HCT116 (cell line): Measurements from ENCODE around the gene MAST4. TPM values are rescaled to one million over a fixed set of nuclear protein-coding genes. Genes with fewer than 3 reads are reported as not detected.

ENCODE experiments used
- ATAC-seq: fragments of 200-7000 bp; cut with Tn5 transposase; 2 replicates; pipeline ENCODE4 v1.9.1; 2020; ENCODE audit warnings: mild to moderate bottlenecking, moderate library complexity
- BruUV-seq: library from RNA; stranded (reverse); fragments of 400-500 nt; replicated peaks from 2 replicates; lab custom pipeline; 2021; lab: Mats Ljungman, UMichigan
- CTCF ChIA-PET: fragments of 300-600 bp; sonication (Branson Sonifier 250); formaldehyde crosslinking; loops from one replicate; lab custom pipeline; 2021; ENCODE audit warnings: antibody characterized with exemption; lab: Charles Lee
- POLR2A ChIA-PET: fragments of 300-600, 350-600 bp; sonication (Branson Sonifier 250); formaldehyde crosslinking; loops from one replicate; lab custom pipeline; 2021; ENCODE audit warnings: antibody characterized with exemption; lab: Charles Lee
- RAD21 ChIA-PET, 2 experiments: fragments of 300-600 bp; sonication (Branson Sonifier 250); formaldehyde crosslinking; loops; one replicate each; lab custom pipeline; 2023; ENCODE audit warnings: low total read pairs in 2 of 2; ENCODE audit not compliant: uncharacterized antibody in 2 of 2, unreplicated experiment in 2 of 2, low non-redundant PET in 1 of 2; lab: Charles Lee
- DNase-seq: peaks from one replicate; pipeline ENCODE4 v3.0.0-alpha.2; 2010; ENCODE audit warnings: low read depth, low spot score
- H2AFZ ChIP-seq: fragments of 200-600 bp; shearing (Covaris generic), sonication (generic); 2 replicates; pipeline ENCODE4 v1.6.1; 2017; ENCODE audit warnings: low read depth, mixed run types, mixed read lengths, antibody characterized with exemption, low read length; ENCODE audit not compliant: poor library complexity, severe bottlenecking
- H3K27ac ChIP-seq: 2 replicates; pipeline ENCODE4 v1.5.1; 2012; ENCODE audit warnings: low read depth, low read length
- H3K27me3 ChIP-seq: fragments of 200-600 bp; sonication (generic); 2 replicates; pipeline ENCODE4 v1.6.1; 2016; ENCODE audit warnings: mixed run types, low read length, mixed read lengths; ENCODE audit not compliant: insufficient read depth
- H3K36me3 ChIP-seq, 2 experiments: fragments of 200-500 bp in 1 of 2; fragments of 200-600 bp in 1 of 2; sonication (Bioruptor generic) in 1 of 2; sonication (generic) in 1 of 2; 2 replicates each; pipeline versions ENCODE4 v1.5.1 to v1.6.1; 2014 to 2016; ENCODE audit warnings: low read length in 2 of 2, inconsistent platforms in 1 of 2, mixed read lengths in 1 of 2, mixed run types in 1 of 2; ENCODE audit not compliant: insufficient read depth in 2 of 2, control insufficient read depth in 1 of 2
- H3K4me1 ChIP-seq, 2 experiments: fragments of 200-600 bp in 1 of 2; sonication (generic) in 1 of 2; 2 replicates each; pipeline versions ENCODE4 v1.5.1 to v1.6.1; 2012 to 2017; ENCODE audit warnings: low read length in 2 of 2, inconsistent platforms in 1 of 2, mild to moderate bottlenecking in 1 of 2, mixed read lengths in 1 of 2, mixed run types in 1 of 2, moderate library complexity in 1 of 2; ENCODE audit not compliant: insufficient read depth in 2 of 2, control insufficient read depth in 1 of 2
- H3K4me2 ChIP-seq: fragments of 200-600 bp; sonication (generic); 2 replicates; pipeline ENCODE4 v1.6.1; 2017; ENCODE audit warnings: mixed run types, low read length, mixed read lengths
- H3K4me3 ChIP-seq, 2 experiments: fragments of 200-600 bp in 1 of 2; sonication (generic) in 1 of 2; replicated peaks in 1 of 2; 2 replicates each; pipeline ENCODE4 v1.5.1; 2011 to 2016; ENCODE audit warnings: low read length in 2 of 2, control low read depth in 1 of 2, low read depth in 1 of 2, mild to moderate bottlenecking in 1 of 2, mixed read lengths in 1 of 2, mixed run types in 1 of 2
- H3K79me2 ChIP-seq: fragments of 200-600 bp; sonication (generic); 2 replicates; pipeline ENCODE4 v1.6.1; 2017; ENCODE audit warnings: mild to moderate bottlenecking, mixed run types, low read length, moderate library complexity, mixed read lengths; ENCODE audit not compliant: insufficient read depth
- H3K9ac ChIP-seq: fragments of 200-600 bp; sonication (generic); 2 replicates; pipeline ENCODE4 v1.6.1; 2016; ENCODE audit warnings: low read length, mixed read lengths
- H3K9me2 ChIP-seq: fragments of 200-600 bp; sonication (generic), shearing (Covaris generic); 2 replicates; pipeline ENCODE4 v1.6.1; 2017; ENCODE audit warnings: mixed run types, mild to moderate bottlenecking, moderate library complexity; ENCODE audit not compliant: insufficient read depth
- H3K9me3 ChIP-seq, 2 experiments: fragments of 200-500 bp in 1 of 2; fragments of 200-600 bp in 1 of 2; sonication (Bioruptor generic) in 1 of 2; sonication (generic) in 1 of 2; 2 replicates each; pipeline ENCODE4 v1.6.1; 2014 to 2017; ENCODE audit warnings: low read length in 2 of 2, mixed read lengths in 2 of 2, inconsistent platforms in 1 of 2, low read depth in 1 of 2, mild to moderate bottlenecking in 1 of 2, mixed run types in 1 of 2, moderate library complexity in 1 of 2; ENCODE audit not compliant: control insufficient read depth in 1 of 2, insufficient read depth in 1 of 2
- H4K20me1 ChIP-seq: fragments of 200-600 bp; sonication (generic), shearing (Covaris generic); 2 replicates; pipeline ENCODE4 v1.6.1; 2017; ENCODE audit warnings: mixed run types, mild to moderate bottlenecking, moderate library complexity; ENCODE audit not compliant: insufficient read depth
- CEBPB ChIP-seq: IDR thresholded peaks from 2 replicates; pipeline ENCODE4 v1.6.1; 2012; ENCODE audit warnings: low read depth
- EGR1 ChIP-seq: IDR thresholded peaks from 2 replicates; pipeline ENCODE4 v1.6.1; 2012; ENCODE audit warnings: low read depth
- ELF1 ChIP-seq: IDR thresholded peaks from 2 replicates; pipeline ENCODE4 v1.6.1; 2012; ENCODE audit warnings: low read depth, borderline replicate concordance
- EZH2 ChIP-seq: fragments of 200-600 bp; sonication (generic); IDR thresholded peaks from 2 replicates; pipeline ENCODE4 v1.6.1; 2017; ENCODE audit warnings: antibody characterized with exemption, mixed run types
- EZH2phosphoT487 ChIP-seq: fragments of 200-600 bp; IDR thresholded peaks from 2 replicates; pipeline ENCODE4 v1.6.1; 2018; ENCODE audit warnings: antibody characterized with exemption, borderline replicate concordance
- FOSL1 ChIP-seq: IDR thresholded peaks from 2 replicates; pipeline ENCODE4 v1.6.1; 2012; ENCODE audit warnings: low read depth
- JUND ChIP-seq: IDR thresholded peaks from 2 replicates; pipeline ENCODE4 v1.6.1; 2012
- POLR2A ChIP-seq: IDR thresholded peaks from 2 replicates; pipeline ENCODE4 v1.7.0; 2011; ENCODE audit warnings: borderline replicate concordance; ENCODE audit not compliant: insufficient read depth, insufficient read length; ENCODE audit errors: extremely low read depth
- POLR2AphosphoS5 ChIP-seq: IDR thresholded peaks from 2 replicates; pipeline ENCODE4 v1.6.1; 2011; ENCODE audit warnings: mild to moderate bottlenecking, low read depth, low read length, moderate library complexity
- SIN3A ChIP-seq: IDR thresholded peaks from 2 replicates; pipeline ENCODE4 v1.6.1; 2012; ENCODE audit warnings: low read depth
- SP1 ChIP-seq: IDR thresholded peaks from 2 replicates; pipeline ENCODE4 v1.6.1; 2012; ENCODE audit warnings: low read depth
- YY1 ChIP-seq: IDR thresholded peaks from 2 replicates; pipeline ENCODE4 v1.6.1; 2011; ENCODE audit warnings: low read length, low read depth, moderate library complexity, mild to moderate bottlenecking; ENCODE audit not compliant: insufficient replicate concordance; ENCODE audit errors: extremely low read depth
- ZFX ChIP-seq: fragments of 450-650 bp; IDR thresholded peaks from 2 replicates; pipeline ENCODE4 v1.6.1; 2017
- ZNF274 ChIP-seq: fragments of 200-500 bp; sonication (Bioruptor generic); IDR thresholded peaks from 2 replicates; pipeline ENCODE4 v1.6.1; 2014; ENCODE audit warnings: mild to moderate bottlenecking, low read depth, low read length, inconsistent platforms
- intact Hi-C: fragments of 100-400 bp; cut with micrococcal nuclease; formaldehyde crosslinking; loops from 2 replicates; pipeline ENCODE4 v1.10.0; 2022
- total RNA-seq: library from RNA; stranded (reverse); gene quantifications from one replicate; pipeline ENCODE4 v1.2.1, GENCODE V29; 2021; ENCODE audit not compliant: unreplicated experiment
- TF ChIP-seq, protein P1 (sequence below): IDR thresholded peaks from 2 replicates; pipeline ENCODE4 v1.6.1; 2012
- TF ChIP-seq, protein P2 (sequence below): IDR thresholded peaks from 2 replicates; pipeline ENCODE4 v1.6.1; 2012; ENCODE audit warnings: low read depth
- TF ChIP-seq, protein P3 (sequence below), 3 experiments: fragments of 200-600 bp in 1 of 3; sonication (generic) in 1 of 3; IDR thresholded peaks in 2 of 3; conservative IDR thresholded peaks in 1 of 3; 2 replicates each; pipeline ENCODE4 v1.5.1; 2012 to 2017; ENCODE audit warnings: low read depth in 2 of 3, low read length in 2 of 3, antibody characterized with exemption in 1 of 3, borderline replicate concordance in 1 of 3, control low read depth in 1 of 3, mild to moderate bottlenecking in 1 of 3, mixed read lengths in 1 of 3, mixed run types in 1 of 3, moderate library complexity in 1 of 3; ENCODE audit not compliant: insufficient read depth in 1 of 3
- TF ChIP-seq, protein P4 (sequence below): IDR thresholded peaks from 2 replicates; pipeline ENCODE4 v1.6.1; 2011; ENCODE audit warnings: mild to moderate bottlenecking, low read length, moderate library complexity; ENCODE audit not compliant: insufficient replicate concordance; ENCODE audit errors: extremely low read depth
- TF ChIP-seq, protein P5 (sequence below): IDR thresholded peaks from 2 replicates; pipeline ENCODE4 v1.6.1; 2012

The MAST4 gene
- total RNA-seq, 1 experiment from 2014 or later: 1.1 TPM

DNA sequence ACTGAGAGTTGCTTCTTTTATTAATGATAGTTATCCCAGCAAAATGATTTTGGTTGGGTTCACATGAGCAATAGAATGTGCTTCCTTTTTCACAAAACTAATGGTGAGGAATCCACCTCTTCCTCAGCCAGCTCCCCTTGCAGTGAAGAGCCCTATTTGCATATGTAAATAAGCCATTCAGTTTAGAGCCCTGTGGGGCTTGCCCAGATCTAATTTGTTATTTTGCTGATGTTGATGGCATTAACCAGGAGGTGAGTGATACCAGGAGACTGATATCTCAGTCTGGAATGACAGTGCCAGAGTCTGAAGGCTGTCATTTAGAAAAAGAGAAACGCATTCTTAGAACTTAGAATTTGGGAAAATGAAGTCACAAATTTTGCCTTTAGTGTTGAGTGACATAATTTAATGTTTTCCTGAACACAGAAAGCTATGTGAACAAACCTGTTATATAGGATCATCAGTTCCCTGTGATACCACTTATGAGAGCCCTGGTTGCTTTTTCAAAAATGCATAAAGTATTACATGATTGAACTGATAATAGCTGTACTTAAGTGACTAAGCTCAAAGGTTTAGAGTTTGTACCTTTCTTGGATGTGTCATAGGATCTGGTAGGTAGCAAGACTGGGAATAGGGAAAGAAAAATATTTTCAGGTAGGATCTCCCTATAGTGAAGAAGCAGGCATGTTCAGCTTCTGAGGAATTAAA, 271.6 kb downstream of the MAST4 start:
- Histone ChIP-seq H3K36me3 (no peaks in the 10 kb centered on the region), H3K4me1 (no peaks in the 10 kb centered on the region), H4K20me1 (no peaks in the 10 kb centered on the region), H3K4me3 (no peak overlapping the region), H3K27me3 (peaks cover 36% of the 10 kb centered on the region), H3K27ac (no peak overlapping the region), H3K79me2 (no peaks in the 10 kb centered on the region), H3K9ac (no peak overlapping the region), H3K9me3 (no peaks in the 10 kb centered on the region), H2AFZ (no peak overlapping the region), H3K9me2 (no peaks in the 10 kb centered on the region), H3K4me2 (no peak overlapping the region)
- intact Hi-C loops: no loop called here
- DNase-seq (no peak), ATAC-seq (no peak)
- no peak for TF ChIP-seq EGR1
- TF ChIP-seq SP1: no peak
- TF ChIP-seq POLR2AphosphoS5: no peak
- no peak for TF ChIP-seq JUND
- TF ChIP-seq, protein P1, sequence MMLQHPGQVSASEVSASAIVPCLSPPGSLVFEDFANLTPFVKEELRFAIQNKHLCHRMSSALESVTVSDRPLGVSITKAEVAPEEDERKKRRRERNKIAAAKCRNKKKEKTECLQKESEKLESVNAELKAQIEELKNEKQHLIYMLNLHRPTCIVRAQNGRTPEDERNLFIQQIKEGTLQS: no peak
- TF ChIP-seq SIN3A: no peak
- TF ChIP-seq, protein P2, sequence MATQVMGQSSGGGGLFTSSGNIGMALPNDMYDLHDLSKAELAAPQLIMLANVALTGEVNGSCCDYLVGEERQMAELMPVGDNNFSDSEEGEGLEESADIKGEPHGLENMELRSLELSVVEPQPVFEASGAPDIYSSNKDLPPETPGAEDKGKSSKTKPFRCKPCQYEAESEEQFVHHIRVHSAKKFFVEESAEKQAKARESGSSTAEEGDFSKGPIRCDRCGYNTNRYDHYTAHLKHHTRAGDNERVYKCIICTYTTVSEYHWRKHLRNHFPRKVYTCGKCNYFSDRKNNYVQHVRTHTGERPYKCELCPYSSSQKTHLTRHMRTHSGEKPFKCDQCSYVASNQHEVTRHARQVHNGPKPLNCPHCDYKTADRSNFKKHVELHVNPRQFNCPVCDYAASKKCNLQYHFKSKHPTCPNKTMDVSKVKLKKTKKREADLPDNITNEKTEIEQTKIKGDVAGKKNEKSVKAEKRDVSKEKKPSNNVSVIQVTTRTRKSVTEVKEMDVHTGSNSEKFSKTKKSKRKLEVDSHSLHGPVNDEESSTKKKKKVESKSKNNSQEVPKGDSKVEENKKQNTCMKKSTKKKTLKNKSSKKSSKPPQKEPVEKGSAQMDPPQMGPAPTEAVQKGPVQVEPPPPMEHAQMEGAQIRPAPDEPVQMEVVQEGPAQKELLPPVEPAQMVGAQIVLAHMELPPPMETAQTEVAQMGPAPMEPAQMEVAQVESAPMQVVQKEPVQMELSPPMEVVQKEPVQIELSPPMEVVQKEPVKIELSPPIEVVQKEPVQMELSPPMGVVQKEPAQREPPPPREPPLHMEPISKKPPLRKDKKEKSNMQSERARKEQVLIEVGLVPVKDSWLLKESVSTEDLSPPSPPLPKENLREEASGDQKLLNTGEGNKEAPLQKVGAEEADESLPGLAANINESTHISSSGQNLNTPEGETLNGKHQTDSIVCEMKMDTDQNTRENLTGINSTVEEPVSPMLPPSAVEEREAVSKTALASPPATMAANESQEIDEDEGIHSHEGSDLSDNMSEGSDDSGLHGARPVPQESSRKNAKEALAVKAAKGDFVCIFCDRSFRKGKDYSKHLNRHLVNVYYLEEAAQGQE: no peak
- TF ChIP-seq FOSL1: no peak
- no peak for TF ChIP-seq ZFX
- TF ChIP-seq, protein P3, sequence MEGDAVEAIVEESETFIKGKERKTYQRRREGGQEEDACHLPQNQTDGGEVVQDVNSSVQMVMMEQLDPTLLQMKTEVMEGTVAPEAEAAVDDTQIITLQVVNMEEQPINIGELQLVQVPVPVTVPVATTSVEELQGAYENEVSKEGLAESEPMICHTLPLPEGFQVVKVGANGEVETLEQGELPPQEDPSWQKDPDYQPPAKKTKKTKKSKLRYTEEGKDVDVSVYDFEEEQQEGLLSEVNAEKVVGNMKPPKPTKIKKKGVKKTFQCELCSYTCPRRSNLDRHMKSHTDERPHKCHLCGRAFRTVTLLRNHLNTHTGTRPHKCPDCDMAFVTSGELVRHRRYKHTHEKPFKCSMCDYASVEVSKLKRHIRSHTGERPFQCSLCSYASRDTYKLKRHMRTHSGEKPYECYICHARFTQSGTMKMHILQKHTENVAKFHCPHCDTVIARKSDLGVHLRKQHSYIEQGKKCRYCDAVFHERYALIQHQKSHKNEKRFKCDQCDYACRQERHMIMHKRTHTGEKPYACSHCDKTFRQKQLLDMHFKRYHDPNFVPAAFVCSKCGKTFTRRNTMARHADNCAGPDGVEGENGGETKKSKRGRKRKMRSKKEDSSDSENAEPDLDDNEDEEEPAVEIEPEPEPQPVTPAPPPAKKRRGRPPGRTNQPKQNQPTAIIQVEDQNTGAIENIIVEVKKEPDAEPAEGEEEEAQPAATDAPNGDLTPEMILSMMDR (IDR thresholded peaks at IDR 0.05 in 2 of 3, conservative IDR thresholded peaks at IDR 0.05 in 1 of 3; ENCODE audit: borderline replicate concordance in 1 of 3, insufficient read depth in 1 of 3, low read depth in 2 of 3, low read length in 2 of 3): no peak
- no peak for TF ChIP-seq EZH2phosphoT487
- TF ChIP-seq YY1: no peak
- no peak for TF ChIP-seq ZNF274
- TF ChIP-seq, protein P4, sequence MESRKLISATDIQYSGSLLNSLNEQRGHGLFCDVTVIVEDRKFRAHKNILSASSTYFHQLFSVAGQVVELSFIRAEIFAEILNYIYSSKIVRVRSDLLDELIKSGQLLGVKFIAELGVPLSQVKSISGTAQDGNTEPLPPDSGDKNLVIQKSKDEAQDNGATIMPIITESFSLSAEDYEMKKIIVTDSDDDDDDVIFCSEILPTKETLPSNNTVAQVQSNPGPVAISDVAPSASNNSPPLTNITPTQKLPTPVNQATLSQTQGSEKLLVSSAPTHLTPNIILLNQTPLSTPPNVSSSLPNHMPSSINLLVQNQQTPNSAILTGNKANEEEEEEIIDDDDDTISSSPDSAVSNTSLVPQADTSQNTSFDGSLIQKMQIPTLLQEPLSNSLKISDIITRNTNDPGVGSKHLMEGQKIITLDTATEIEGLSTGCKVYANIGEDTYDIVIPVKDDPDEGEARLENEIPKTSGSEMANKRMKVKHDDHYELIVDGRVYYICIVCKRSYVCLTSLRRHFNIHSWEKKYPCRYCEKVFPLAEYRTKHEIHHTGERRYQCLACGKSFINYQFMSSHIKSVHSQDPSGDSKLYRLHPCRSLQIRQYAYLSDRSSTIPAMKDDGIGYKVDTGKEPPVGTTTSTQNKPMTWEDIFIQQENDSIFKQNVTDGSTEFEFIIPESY: no peak
- TF ChIP-seq, protein P5, sequence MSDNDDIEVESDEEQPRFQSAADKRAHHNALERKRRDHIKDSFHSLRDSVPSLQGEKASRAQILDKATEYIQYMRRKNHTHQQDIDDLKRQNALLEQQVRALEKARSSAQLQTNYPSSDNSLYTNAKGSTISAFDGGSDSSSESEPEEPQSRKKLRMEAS: no peak
- TF ChIP-seq ELF1: no peak
- no peak for TF ChIP-seq CEBPB
- no peak for TF ChIP-seq POLR2A
- TF ChIP-seq EZH2: no peak
- BruUV-seq: no TSS peak
- ChIA-PET POLR2A (no interaction called here), RAD21 (no interaction called here), CTCF (no interaction called here)
